Astrocyte (in vitro differentiated cells and primary cell): ENCODE measurements around the gene CPZ.

Source experiments
- EZH2 ChIP-seq: IDR thresholded peaks from 2 replicates; pipeline ENCODE4 v1.6.1; 2012; ENCODE audit warnings: mild to moderate bottlenecking, low read length, inconsistent platforms; ENCODE audit not compliant: insufficient read depth
- TF ChIP-seq, protein P1 (sequence below): IDR thresholded peaks from 2 replicates; pipeline ENCODE4 v1.5.1; 2011; ENCODE audit warnings: low read depth, mild to moderate bottlenecking, inconsistent platforms, low read length, moderate library complexity; ENCODE audit not compliant: insufficient read depth

DNA sequence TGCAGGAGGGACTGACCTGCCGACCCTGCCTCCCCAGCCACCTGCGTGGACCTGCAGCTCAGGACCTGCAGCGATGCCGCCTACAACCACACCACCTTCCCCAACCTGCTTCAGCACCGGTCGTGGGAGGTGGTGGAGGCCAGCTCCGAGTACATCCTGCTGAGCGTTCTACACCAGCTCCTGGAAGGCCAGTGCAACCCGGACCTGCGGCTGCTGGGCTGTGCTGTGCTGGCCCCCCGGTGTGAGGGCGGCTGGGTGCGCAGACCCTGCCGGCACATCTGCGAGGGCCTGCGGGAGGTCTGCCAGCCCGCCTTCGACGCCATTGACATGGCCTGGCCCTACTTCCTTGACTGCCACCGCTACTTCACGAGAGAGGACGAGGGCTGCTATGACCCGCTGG, 8.5 kb downstream of the CPZ start:
- TF ChIP-seq, protein P1, sequence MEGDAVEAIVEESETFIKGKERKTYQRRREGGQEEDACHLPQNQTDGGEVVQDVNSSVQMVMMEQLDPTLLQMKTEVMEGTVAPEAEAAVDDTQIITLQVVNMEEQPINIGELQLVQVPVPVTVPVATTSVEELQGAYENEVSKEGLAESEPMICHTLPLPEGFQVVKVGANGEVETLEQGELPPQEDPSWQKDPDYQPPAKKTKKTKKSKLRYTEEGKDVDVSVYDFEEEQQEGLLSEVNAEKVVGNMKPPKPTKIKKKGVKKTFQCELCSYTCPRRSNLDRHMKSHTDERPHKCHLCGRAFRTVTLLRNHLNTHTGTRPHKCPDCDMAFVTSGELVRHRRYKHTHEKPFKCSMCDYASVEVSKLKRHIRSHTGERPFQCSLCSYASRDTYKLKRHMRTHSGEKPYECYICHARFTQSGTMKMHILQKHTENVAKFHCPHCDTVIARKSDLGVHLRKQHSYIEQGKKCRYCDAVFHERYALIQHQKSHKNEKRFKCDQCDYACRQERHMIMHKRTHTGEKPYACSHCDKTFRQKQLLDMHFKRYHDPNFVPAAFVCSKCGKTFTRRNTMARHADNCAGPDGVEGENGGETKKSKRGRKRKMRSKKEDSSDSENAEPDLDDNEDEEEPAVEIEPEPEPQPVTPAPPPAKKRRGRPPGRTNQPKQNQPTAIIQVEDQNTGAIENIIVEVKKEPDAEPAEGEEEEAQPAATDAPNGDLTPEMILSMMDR = no peak
- no peak for TF ChIP-seq EZH2
